Left colon (tissue), 2 donors: ENCODE measurements around the gene TMEM245. TPM values are rescaled to one million over a fixed set of nuclear protein-coding genes. Genes with fewer than 3 reads are reported as not detected.
A peak's percentile ranks its signal among the peaks of the same experiment; 100 is the strongest.

Source experiments
- ATAC-seq: fragments of 200-7000 bp; cut with Tn5 transposase; one replicate; pipeline ENCODE4 v1.9.1; 2020; ENCODE audit warnings: mild to moderate bottlenecking, moderate library complexity
- DNase-seq, 2 donors: peaks; one replicate each; pipeline ENCODE4 v3.0.0-alpha.2; 2020
- intact Hi-C, 2 donors: fragments of 100-400 bp; cut with DNase I in 1 of 2; cut with micrococcal nuclease in 1 of 2; formaldehyde crosslinking; loops; one replicate each; pipeline versions ENCODE4 v1.11.2 to v1.14.0; 2022; cut with DNase I, micrococcal nuclease
- total RNA-seq, 2 donors: library from RNA; stranded (reverse); fragmentation: NEBNext Ultra II Directional; extraction: Animal tissue kit (Norgen Biotek cat#: 25700); gene quantifications; one replicate each; pipeline ENCODE4 v1.2.1, GENCODE V29; 2021
- donor health status: DM: no; HTN: no; CAD: no.
- donor health status: DM: yes; HTN: yes; CAD: no.

Gene TMEM245
- total RNA-seq, 2 donors from 2014 or later = 33.7 to 37.0 TPM

GRCh38 chr9:109110329-109111021 is 9.3 kb downstream of the TMEM245 start:
- no peak for DNase-seq
- intact Hi-C loops = no loop called here
- no peak for ATAC-seq

DNA sequence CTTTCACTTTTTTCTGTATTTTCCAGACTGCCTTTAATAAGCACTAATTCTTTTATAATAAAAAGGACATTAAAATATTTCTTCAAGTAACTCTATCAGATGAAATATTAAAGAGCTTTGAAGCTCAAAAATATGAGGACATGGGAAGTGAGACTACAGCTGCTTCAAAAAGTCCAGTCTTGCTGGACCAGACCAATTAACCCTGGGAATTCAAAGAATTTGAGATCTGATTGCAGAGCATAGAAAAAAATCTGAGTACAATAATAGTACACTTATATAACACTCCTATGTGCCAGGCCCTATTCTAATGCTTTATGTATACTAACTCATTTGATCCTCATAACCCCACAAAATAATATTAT is 9.8 kb downstream of the TMEM245 start:
- intact Hi-C loops = no loop called here
- DNase-seq (no peak), ATAC-seq (no peak)

DNA sequence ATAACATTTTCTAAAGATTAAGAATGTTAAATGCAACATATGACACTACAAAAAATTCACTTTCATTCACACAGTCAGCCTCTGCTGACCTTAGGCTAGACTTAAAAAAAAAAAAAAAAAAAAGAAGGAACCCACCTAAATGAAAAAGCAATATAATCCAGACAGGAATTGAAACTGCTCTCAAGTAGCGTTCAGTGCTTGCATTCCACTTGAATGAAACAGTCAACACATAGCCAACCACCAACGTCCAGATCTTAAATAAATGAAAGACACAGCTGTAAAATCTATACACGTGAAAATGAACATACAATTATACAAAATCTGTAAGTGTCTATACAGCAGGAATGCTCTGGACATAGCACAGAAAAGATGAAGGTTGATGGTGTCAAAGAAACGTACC is 11.4 kb downstream of the TMEM245 start:
- intact Hi-C loops = no loop called here
- no peak for DNase-seq
- ATAC-seq = no peak

DNA sequence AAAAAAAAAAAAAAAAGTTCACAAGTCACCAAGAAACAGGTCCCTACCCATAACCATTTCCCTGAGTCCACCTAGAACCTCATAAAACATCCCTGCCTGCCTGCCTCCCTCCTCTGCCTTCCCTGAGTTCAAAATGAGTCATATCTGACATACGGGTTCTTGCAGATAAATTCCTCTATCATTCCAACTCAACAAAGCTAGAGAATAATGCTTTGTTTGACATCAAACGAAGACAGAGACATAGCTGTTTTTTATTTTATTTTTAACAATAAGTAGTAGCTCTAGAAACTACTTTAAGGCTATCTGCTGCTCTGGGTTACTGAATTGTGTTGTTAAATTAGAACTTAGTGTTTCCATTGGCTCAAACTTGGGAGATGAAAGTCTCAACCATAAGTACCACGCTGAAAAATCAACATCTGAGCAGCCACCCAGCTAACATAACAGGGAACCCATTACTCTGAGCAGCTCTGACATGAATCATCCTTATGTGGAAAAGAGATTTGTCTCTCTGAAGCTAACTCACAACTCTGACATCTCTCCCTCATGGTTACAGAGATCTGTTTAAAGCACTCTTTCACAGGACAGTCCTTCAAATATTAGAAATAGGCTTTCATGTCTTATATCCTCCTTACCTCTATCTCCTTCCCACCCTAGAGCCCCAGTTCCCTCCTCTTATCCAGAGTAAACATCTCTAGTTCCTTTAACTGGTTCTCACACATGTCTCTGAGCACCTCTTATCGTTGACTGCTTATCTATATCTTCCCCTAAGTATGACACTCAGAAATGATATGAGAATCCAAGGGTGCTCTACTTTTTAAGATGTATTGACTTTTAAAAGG is 12.1 kb downstream of the TMEM245 start:
- intact Hi-C loops = no loop called here
- no peak for DNase-seq
- peak; percentile 87 for ATAC-seq

- DNase-seq (no peak), ATAC-seq (peak; percentile 88)
These were observed 17.9 kb downstream of the TMEM245 start for GRCh38 chr9:109101810-109102209.

DNA sequence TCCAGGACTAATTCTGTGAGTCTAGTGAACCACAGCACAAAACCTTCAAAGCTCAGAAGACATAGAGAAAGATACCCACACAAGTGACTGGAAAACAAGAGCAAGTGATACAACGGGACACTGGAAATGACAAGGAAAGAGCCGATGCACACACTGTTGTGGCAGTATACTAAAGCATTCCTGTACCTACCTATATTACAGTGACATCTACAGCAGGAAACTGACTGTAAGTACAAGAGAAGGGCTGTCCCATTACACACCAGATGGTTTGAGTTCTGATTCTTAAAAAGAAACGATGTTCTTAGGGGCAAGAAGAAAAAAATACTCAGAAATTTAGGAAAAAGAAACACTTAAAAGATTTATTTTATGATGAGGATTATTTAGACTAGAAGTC is 18.5 kb downstream of the TMEM245 start:
- no peak for DNase-seq
- intact Hi-C loops = no loop called here
- ATAC-seq = no peak

More at GRCh38 chr9:109101810-109102209, 17.9 kb downstream of the TMEM245 start:
- intact Hi-C loops = no loop called here

DNA sequence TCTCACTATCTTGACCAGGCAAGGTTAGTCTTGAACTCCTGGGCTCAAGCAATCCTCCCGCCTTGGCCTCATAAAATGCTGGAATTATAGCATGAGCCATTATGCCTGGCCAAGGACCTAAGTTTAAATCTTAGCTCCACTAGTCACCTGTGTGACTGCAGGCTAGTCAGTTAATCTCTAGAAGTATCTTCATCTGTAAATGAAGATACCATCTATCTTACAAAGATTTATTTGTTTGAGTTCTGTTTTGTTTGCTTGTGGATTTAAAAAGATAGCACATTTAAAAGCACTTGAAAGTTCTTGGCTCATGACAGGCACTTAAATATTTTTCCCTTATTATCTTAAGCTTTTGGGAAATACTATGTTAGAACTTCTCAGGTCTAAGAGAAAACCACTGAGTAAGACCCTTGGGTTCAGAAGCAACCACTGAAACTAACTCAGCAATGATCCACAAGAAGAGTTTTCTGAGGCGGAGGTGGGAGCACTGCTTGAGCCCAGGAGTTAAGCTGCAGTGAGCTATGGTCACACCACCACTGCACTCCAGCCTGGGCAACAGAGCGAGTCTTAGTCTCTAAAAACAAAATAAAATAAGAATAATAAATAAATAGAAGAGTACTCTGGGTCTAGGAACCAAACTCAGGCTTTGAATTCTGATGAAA is 19.1 kb downstream of the TMEM245 start:
- ATAC-seq (no peak), DNase-seq (no peak)
- intact Hi-C loops = no loop called here

DNA sequence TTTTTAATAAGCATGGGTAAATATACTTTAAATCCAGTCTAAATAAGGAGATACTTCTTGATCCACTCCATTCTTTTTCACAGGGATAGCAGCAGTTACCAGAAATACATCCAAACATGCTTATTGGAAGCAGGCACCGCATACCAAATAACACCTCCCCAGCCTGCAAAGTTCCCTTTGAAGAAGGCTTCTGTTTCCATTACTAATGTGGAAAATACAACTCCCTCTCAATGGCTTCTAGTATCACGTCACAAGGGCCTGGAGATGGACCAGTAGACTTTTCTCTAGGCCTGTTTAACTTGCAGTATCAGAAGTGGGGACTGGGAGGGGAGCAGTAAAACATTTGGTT is 20.8 kb downstream of the TMEM245 start:
- intact Hi-C loops = no loop called here
- no peak for ATAC-seq
- no peak for DNase-seq

DNA sequence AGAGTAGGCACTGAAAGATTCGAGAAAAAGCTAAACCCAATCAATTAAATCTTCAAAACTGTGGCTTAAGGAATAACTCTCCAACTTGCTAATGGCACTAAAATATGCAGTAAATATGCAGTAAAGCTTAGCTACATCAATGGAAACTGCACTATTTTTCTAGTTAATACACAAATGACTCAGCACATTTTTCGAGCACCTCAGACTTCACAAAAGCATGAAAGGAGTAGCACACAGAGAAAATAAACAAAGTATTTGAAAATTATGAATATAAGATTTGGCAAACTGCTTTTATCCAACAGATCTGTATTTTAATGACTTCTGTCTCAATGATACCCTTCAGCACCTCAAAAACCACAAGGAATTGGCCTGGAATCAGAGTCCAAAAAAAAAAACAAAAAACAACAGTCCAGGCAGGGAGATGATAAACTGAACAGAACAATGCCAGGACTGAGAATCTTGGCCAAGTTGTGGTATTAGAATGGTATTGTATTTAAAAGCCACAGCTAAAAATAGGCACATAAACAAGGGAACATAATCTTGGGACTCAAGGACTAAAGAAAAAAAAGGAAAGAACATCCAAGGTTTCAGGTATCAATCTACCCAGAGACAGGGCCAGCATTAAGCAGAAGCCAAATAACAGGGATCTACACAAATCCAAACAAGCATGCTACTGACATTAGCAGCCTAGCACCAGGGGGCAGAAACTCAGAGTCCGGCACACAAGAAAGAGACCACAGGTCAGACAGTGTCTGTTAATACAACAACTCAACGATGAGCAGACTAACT is 21.4 kb downstream of the TMEM245 start:
- intact Hi-C loops = no loop called here
- DNase-seq = no peak
- ATAC-seq = no peak

DNA sequence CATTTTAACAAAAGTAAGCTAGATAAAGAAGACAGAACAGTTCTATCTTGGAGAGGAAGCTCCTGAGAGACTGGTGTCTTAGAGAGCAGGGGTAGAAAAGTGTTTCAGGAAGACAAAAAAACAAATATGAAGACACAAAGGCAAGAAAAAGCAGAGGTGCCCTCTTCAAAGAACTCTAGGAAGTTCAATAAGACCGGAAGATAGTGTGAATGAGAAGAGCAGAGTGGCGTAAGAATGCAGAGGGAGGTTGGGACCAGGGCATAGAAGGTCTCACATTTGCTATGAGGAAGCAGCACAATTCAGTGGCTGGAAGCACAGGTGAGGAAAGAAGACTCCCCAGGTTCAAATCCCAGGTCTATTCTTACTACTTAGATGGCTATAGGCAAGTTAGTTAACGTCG is 22.6 kb downstream of the TMEM245 start:
- ATAC-seq (no peak), DNase-seq (no peak)
- intact Hi-C loops = no loop called here

DNA sequence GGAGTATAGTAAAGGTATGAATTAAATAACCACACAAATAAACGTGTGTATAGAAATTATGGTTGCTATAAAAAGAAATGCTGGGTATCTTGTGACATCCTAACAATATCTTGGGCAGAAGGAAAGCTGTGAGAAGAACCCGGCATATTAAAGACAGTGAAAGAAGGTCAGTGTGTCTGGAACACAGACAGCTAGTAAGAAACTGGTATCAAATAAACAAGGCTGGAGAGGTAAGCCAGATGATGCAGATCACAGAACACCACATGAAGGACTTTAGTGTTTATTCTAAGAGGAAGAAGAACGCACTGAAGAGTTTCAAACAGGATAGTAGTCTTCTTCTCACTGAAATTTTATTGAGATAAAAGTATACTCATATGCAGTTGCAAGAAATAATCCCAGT is 24.4 kb downstream of the TMEM245 start:
- DNase-seq (no peak), ATAC-seq (no peak)
- intact Hi-C loops = no loop called here

- DNase-seq (no peak), ATAC-seq (no peak)
- intact Hi-C loops = no loop called here
These were observed 25.5 kb downstream of the TMEM245 start for GRCh38 chr9:109094268-109094667.

DNA sequence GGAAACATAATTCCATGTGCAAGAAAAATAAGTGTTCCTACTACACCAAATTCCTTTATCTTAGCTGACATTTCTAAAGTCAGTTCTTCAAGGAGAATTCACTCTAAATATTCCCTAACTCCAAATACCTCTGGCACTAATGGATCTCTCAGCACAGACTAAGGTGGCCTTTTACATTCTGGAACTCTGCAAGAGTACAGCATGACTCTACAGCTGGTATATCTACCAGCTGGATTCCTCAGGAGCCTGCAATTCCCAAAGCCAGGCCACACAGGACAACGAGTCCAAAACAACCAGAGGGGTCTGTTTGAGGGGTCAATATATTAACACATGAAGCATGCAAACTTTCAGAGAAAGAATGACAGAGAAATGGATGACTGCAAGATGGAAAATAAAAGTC is 27.2 kb downstream of the TMEM245 start:
- intact Hi-C loops = no loop called here
- DNase-seq = no peak
- ATAC-seq = no peak

GRCh38 chr9:109092051-109092580 is 27.6 kb downstream of the TMEM245 start:
- ATAC-seq = no peak
- DNase-seq = no peak
- intact Hi-C loops = no loop called here

- intact Hi-C loops = no loop called here
- no peak for ATAC-seq
- no peak for DNase-seq
These were observed 31.5 kb downstream of the TMEM245 start for GRCh38 chr9:109088221-109088620.

GRCh38 chr9:109087795-109088194 is 32.0 kb downstream of the TMEM245 start:
- DNase-seq = no peak
- intact Hi-C loops = no loop called here
- no peak for ATAC-seq

DNA sequence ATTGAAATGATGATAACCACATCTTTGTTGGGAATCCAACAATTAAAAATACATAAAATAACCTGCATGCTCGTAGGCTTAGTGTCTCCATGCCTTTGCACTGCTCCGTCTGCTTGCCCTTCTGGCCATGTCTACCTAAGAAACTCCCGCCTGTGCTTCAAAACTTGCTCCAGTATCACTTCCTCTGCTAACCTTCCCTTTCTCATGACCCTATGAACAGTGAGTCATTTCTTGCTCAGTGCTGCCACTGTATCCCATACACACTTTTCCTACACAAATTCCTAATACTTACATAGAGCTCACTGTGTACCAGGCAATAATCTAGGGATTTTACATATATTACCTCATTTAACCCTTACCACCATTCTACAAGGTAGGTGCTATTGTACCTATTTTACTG is 33.5 kb downstream of the TMEM245 start:
- intact Hi-C loops = no loop called here
- ATAC-seq = no peak
- DNase-seq = no peak

GRCh38 chr9:109085510-109085909 is 34.2 kb downstream of the TMEM245 start:
- ATAC-seq = no peak
- no peak for DNase-seq
- intact Hi-C loops = no loop called here

GRCh38 chr9:109083813-109084405 is 35.8 kb downstream of the TMEM245 start:
- intact Hi-C loops = no loop called here
- no peak for ATAC-seq
- DNase-seq = no peak
